Islet of Langerhans (tissue), 1 donor: ENCODE data around the gene CFAP97D1.

Source experiments
- FAIRE-seq: peaks from one replicate; lab custom pipeline; 2011; peaks lifted over from hg19 to GRCh38; lab: Jason Lieb, UNC

Gene CFAP97D1

DNA sequence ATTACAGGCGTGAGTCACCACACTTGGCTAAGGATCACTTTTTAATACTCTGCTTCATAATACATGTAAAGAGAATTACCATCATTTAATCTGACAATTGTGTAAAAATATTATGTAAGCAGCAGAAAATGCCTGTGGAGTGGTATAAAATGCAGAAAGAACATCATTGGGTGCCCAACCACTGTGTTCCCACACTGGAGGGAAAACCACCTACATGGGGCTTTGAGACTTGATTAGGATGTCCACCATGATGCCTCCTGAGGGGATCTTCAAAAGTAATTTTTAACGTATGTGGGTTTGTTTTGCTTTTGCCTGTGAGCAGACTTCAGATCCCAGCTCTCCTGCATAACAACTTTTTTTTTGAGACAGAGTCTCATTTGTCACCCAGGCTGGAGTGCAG is 18.8 kb downstream of the CFAP97D1 start:
- no peak for FAIRE-seq

- FAIRE-seq, result no peak
Measured at GRCh38 chr17:43800736-43801135, 20.5 kb downstream of the CFAP97D1 start.

DNA sequence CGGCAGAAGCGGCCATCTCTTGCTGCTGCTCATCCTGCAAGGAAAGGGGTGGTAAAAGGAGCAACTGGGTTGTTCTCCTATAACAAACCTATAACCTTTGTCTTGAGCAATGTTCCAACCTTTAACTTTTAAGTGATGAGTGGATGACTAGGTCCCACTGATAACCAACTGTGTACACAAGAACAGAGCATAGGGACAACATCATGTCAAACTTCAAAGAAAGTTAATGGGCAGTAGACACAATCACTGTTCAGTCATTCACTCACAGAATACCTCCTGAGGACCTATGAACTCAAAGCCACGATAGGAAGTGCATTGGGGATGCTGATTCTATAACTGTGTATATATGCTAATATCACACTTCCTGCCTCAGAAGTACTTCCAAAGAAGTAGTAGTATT is 21.6 kb downstream of the CFAP97D1 start:
- FAIRE-seq, result no peak

DNA sequence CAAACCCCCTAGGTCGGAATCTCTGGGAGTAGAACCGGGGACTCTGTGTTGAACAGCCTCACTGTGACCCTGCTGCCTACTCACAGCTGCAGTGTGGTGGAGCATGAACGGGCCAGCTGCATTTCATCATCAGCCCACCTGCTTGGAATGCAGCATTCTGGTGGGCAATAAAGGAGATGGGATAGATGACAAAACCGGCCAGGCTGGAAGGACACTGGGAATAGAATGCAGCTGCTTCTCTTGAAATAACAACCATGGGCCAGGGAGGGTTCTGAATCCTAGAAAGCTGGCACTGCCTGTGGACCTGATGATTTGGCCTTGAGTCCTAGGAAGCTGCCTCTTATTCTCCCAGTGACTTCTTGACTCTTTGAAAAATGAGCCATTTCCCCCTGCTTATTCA is 23.5 kb downstream of the CFAP97D1 start:
- no peak for FAIRE-seq

DNA sequence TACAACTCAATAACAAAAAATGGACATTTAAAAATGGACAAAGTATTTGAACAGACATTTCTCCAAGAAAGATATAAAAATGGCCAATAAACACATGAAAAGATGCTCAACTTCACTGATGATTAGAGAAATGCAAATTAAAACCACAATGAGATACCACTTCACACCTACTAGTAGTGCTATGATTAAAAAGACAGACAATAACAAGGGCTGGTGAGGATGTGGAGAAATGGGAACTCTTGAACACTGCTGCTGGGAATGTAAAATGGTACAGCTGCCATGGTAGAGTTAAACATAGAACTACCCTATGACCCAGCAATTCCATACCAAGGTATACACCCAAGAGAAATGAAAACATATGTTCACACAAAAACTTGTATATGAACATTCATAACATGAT is 24.9 kb downstream of the CFAP97D1 start:
- no peak for FAIRE-seq

DNA sequence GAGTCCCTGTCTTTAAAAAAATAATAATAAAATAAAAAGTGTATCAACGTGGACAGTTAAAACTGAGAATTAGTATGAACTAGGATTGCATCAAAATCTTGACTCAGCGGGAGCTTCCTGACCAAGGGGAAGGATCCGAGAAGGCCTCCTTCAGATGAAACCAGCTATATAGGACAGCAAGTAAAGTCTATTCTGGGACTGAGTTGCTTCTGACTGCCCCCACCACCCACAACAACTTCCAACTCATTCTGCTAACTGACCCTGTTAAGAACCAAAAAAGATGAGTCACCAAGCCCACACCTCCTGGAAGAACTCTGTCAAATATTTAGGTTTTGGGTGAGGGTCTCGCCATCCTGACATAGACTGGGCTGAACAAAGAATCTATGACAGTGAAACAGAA is 27.8 kb downstream of the CFAP97D1 start:
- no peak for FAIRE-seq

GRCh38 chr17:43809121-43809520 is 28.9 kb downstream of the CFAP97D1 start:
- no peak for FAIRE-seq

- FAIRE-seq, result no peak
Measured at GRCh38 chr17:43810226-43810715, 30.0 kb downstream of the CFAP97D1 start.

GRCh38 chr17:43810823-43811222 is 30.6 kb downstream of the CFAP97D1 start:
- FAIRE-seq, result no peak

DNA sequence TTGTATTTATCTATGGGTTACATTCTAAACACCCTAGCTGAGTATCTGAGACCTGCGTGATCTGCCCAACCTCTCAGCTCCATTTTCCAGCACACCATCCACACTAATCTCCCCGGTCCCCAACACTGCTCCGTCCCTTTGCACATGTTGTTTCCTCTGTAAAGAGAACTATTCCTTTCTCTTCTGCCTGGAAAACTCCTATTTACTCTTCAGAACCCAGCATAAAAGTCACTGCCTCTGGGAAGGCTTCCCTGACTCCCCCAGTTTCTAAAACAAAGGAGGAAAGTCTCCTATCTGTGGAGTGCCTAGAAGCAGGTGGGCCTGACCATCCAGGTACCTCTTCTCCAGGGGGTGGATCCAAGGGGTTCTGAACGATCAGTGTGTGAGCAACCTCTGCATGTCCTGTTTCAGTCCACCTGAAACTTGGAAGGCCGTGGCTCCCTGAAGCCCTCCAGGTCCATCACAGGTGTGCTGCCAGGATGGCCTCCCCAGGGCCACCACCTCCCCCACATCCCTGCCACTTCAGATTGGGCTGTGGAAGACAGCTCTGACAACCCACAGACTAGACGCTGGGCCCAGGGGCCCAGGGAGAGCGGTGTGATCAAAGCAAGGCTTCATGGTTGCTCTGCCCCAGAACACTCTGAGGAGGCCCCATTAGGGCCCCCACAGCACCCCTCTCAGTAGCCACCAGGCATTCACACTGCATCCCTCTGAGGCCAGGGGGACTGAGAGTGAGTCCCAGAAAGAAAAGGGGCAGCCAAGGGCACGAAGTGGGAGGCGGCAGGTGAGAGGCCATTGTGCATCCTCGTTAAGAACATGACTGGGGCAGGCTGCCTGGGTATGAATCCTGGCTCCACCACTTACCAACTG is 32.4 kb downstream of the CFAP97D1 start:
- FAIRE-seq, result no peak

DNA sequence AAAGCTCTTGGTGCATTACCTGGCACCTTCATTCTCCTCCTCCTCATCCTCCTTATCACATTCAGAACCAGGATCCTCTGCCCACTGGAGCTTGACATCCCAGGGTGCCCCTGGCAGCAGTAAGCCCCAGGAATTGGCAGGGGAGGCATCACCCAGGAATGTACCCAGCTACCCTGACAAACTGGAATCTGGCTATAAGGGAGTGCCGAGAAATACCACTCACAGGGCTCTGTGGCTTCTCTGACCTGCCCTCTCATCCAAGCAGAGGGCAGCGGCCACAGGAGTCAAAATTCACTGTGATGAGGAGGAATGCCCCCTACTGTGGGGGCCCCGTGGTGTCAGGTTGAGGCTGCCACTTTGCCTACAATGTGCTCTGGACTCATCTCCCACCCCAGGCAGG is 33.2 kb downstream of the CFAP97D1 start:
- FAIRE-seq, result no peak

DNA sequence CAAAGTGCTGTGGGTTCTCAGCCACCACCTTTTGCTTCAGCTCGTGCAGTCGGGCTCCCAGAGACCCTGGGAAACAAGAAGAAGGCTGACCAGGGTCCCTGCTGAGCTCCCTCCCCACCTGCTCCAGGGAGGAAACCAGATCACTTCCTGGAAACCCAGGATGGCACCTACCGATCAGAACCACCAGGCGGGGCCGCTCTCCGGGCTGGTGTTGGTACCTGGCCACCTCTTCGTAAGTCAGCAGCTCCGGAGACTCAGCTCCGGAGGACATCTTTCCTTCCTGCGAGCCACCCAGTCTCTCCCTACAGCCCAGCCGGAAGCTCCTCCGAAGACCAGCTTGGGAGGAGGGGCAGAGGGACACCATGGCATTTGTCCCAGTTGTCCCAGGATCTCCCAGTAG is 33.8 kb downstream of the CFAP97D1 start:
- FAIRE-seq, result no peak

DNA sequence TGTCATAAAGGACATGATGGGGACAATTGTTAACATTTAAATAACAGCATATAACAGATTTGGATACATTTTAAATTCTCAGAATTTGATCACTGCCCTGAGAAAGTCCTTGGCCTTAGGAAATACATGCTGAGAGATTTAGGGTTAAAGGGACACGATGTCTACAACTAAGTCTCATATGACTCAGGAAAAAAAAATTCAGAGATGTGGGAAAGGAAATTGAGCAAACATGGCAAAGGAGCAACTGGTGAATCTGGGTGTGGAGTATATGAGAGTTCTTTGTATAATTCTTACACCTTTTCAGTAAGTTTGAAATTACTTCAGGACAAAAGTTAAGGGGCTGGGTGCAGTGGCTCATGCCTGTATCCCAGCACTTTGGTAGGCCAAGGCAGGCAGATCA is 34.5 kb downstream of the CFAP97D1 start:
- FAIRE-seq, result no peak

DNA sequence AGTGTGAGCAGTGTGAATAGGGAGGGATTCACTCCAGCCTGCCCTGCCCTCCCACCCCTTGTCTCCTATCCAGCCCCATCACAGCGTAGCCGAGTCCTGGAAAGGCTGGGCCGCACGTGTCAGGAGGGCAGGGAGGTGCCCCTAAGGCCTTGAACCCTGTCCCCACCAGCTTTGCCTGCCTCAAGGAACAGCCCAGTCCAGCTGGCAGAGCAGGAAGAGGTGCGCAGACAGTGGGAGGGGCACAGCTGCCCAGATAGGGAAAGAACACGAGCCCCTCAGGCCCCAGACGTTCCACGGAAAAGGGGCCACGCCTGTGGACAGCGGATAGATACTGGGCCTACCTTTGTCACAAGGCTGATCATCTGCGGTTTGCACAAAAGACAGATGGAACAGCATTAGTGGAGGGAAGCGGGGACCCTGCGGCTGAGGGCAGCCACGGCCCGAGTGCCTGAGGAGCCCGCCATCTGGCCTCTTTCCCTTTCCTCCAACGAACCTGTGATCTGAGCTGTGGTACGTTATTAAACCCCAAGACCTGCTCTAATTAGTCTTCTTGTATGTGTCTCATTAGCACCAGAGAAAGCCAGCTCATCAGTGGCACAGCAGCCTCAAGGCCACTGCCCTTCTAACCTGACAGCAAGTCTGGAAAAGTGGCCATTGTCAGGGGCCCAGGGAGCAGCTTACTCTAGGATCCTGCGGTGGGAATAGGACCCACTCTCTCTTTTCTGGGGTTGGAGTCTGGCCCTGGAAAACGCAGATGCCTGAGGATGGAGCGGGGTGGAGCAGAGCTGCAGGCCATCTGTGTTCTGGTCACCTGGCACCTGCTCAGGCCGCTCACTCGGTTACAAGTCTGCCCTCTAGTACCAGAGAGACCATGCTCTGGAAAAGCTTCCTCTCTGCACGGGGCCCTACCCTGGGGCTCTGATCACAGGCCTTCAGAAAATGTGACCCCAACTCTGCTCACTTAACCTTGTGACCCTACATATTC is 36.4 kb downstream of the CFAP97D1 start:
- no peak for FAIRE-seq

DNA sequence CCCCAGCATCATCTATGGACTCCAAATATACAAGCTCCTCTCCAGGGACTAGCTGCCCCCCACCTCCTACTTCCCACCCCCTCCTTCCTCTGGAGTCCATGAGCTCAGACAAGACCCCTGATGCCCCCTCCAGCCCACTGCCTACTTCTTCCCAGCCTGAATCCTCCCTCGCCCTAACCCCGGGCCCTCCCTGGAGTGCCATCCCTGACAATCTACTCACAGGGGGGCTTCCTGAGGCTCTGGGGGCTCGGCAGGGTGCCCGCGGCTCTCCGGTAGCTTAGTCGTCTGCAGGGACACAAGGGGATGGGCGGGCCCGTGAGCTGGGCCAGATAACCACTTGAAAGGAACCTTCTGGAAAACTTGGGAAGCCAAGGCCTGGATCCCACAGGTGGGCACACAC is 37.6 kb downstream of the CFAP97D1 start:
- no peak for FAIRE-seq

GRCh38 chr17:43818966-43819365 is 38.7 kb downstream of the CFAP97D1 start:
- FAIRE-seq, result no peak

DNA sequence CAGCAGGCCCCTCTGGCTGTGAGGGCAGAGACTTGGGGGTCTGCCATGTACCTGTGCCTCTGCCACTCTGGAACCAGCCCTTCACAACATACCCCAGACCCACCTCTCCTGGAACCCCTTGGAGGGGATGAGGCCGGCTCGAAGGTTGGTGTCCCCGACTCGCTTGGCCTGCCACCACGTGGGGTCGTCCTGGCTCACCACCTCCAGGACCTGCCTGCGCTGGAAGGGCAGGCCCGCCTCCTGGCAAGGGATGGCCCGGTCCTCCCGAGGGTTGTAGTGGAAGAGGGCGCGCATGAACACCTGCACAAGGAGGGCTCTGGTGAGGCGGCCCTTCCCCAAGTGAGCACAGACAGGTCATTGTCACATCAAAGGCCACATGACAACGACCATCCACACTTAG is 40.5 kb downstream of the CFAP97D1 start:
- no peak for FAIRE-seq

DNA sequence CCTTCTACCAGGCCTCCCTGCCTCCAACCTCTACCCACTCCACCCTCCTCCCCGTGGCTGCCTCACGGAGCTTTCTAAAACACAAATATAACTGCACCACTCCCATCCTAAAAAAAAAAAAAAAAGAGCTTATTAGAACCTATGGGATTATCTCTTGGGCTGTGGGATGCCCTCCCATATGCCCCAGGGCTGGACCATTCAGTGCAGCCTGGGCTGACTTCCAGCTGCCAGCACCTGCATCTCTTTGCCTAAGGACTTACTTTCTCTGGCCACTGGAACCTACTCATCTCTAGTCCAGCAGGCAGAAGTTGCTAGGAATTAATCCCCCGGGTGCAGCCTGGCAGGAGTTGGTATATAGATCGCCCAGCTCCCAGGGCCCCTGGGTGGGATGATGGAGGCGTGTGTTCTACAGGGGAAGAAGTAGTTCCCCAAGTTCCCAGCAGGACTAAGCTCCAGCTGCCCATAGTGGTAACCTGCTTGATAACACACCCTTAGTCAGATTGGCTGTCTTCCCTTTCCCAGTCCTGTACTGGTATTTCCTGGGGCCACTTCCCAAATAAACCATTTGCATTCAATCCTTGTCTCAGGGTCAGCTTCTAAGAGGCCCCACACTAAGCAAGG is 42.4 kb downstream of the CFAP97D1 start:
- no peak for FAIRE-seq

DNA sequence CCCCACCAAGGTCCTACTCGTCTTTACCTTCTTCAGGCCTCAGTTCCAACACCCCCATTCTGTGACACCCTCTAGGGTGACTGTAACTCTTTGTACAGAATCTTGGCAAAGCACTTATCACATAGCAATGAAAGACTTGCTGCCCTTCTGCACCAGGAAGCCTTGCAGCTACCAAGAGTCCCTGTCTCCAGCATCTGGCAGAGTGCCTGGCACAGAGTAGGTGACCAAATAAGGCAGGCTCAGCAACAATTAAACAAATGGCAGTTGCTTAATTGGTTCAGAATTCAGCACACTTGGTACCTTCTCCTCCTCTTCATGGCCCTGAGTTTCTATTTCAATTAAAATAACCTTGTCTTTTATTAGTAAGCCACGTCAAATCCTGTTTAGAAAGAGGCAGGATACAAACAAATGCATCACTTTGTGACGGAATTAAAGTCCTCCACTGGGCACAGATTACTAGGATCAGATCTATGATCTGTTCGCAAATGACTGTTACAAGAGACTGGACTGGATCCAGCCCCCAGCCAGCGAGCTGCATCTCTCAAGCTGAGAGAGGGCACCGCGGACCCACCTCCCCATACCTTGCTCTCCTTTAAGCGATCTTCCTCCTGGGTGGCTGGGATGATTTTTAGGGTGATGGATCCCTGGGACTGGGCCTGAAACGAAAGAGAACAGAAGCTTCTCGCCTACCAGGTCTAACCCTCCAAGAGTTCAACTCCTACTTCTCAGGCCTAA is 43.3 kb downstream of the CFAP97D1 start:
- no peak for FAIRE-seq

- FAIRE-seq, result no peak
Measured at GRCh38 chr17:43825567-43825966, 45.3 kb downstream of the CFAP97D1 start.

DNA sequence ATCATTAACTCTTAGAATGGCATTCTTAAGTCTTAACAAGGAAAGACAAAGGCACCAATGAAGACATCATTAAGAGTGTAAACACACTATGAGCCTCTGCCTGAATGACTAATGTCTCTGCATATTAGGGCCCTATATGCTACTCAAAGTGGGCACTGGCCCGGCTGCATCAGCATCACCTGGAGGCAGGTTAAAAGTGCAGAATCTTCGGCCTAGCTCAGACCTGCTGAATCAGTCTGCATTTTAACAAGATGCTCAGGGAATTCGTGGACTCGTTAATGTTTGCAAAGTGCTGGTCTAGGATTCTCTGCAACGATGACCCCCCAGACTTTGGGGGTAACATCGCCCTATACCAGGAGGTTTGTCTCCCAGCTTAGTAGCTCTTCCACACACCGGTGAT is 46.0 kb downstream of the CFAP97D1 start:
- FAIRE-seq, result no peak

- no peak for FAIRE-seq
Measured at GRCh38 chr17:43827596-43827995, 47.4 kb downstream of the CFAP97D1 start.
